ENCODE results near the gene TMPRSS6.
A peak's percentile ranks its signal among the peaks of the same experiment; 100 is the strongest.

Gene TMPRSS6

DNA sequence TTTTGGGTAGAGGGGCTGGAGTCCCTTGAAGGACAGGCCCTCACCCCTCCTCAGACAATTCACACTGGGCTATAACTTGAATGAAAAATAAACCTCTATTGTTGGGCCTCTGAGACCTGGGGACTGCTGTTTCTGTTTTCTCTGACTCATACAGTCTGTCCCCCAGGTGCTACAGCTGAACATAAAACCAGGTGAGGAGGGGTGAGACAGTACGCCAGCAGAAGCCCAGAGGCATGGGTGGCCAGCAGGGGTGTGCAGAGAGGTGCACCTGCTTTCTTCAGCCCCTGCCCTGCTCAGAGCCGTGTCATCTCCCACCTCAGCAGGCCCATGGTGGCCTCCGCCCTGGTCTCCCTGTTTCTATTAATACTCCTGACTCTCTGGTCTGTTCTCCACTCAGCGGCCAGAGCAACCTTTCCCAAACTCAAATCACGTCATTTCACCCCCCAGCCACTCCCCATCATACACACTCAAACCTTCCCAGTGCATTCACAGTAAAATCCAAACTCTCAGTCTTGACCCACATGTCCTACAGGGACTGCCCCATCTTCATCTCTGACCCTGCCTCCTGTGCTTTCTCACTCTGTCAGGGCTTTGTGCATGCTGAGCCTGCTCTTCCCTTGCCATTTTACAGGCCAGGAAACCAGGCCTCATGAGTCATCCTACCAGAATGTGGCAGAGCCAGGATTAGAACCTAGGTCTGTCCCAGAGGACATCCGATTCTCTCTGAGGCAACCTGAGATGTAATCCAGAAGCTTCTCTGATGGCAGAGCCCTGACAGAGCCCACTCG is 45.6 kb upstream of the TMPRSS6 start:
- Histone ChIP-seq H2BK15ac (replicated peaks; ENCODE audit: low read depth) (no peak overlapping the region), H3K36me3 (ENCODE audit: control insufficient read depth, insufficient read depth, low read length) (no peaks in the 10 kb centered on the region), H2BK120ac (ENCODE audit: low read depth, low read length) (no peak overlapping the region), H4K8ac (ENCODE audit: low read depth, low read length) (no peak overlapping the region), H3K4me1 (ENCODE audit: control insufficient read depth, low read depth, low read length) (no peaks in the 10 kb centered on the region), H3K56ac (ENCODE audit: low read length) (no peak overlapping the region), H3K79me2 (ENCODE audit: control insufficient read depth, insufficient read depth, low read length) (no peaks in the 10 kb centered on the region), H3K4ac (ENCODE audit: low read depth, low read length) (no peak overlapping the region), H2BK5ac (ENCODE audit: low read length) (no peak overlapping the region), H3K27ac (ENCODE audit: low read depth, low read length) (no peak overlapping the region), H3K4me2 (ENCODE audit: low read length) (no peak overlapping the region), H3K4me3 (ENCODE audit: low read length) (no peak overlapping the region), H3K27me3 (ENCODE audit: insufficient read depth, low read length, poor library complexity) (no peaks in the 10 kb centered on the region), H3K23ac (ENCODE audit: low read length) (no peak overlapping the region), H3K79me1 (ENCODE audit: low read length) (no peaks in the 10 kb centered on the region), H3K18ac (ENCODE audit: low read length) (no peak overlapping the region), H4K5ac (ENCODE audit: low read length) (no peak overlapping the region), H2AK5ac (ENCODE audit: low read length) (no peak overlapping the region), H3K9ac (ENCODE audit: low read length) (no peak overlapping the region)
- WGBS (ENCODE audit: extremely low coverage, insufficient coverage, low lambda C conversion rate): 100% methylated on average over 1 of the region's 7 CpGs
- peak; percentile 40 for DNase-seq

DNA sequence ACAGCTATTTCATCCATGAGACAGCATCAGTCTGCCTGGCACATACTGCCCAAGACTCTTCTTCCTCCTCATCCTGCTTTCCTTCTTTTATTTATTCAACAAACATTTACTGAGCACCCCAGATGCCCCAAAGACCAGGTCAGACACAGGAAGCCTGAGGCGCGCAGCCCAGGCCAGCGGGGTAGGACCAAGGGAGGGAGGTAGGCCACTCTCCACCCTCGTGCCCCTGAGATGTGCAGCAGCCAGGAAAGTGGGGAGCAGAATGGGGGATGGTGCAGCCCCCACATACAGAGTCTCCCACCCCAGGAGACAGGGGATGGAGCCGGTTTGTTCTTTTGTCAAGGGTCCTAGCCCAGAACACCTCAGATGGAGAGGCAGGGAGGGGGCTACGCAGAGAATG is 44.4 kb upstream of the TMPRSS6 start:
- Histone ChIP-seq H2BK5ac (ENCODE audit: low read length) (no peak overlapping the region), H3K27ac (ENCODE audit: low read depth, low read length) (no peak overlapping the region), H3K4me2 (ENCODE audit: low read length) (no peak overlapping the region), H3K36me3 (ENCODE audit: control insufficient read depth, insufficient read depth, low read length) (no peaks in the 10 kb centered on the region), H3K18ac (ENCODE audit: low read length) (no peak overlapping the region), H4K5ac (ENCODE audit: low read length) (no peak overlapping the region), H2AK5ac (ENCODE audit: low read length) (no peak overlapping the region), H3K27me3 (ENCODE audit: insufficient read depth, low read length, poor library complexity) (no peaks in the 10 kb centered on the region), H2BK120ac (ENCODE audit: low read depth, low read length) (no peak overlapping the region), H3K4ac (ENCODE audit: low read depth, low read length) (no peak overlapping the region), H3K9ac (ENCODE audit: low read length) (no peak overlapping the region), H3K56ac (ENCODE audit: low read length) (no peak overlapping the region), H3K4me3 (ENCODE audit: low read length) (no peak overlapping the region), H3K79me2 (ENCODE audit: control insufficient read depth, insufficient read depth, low read length) (no peaks in the 10 kb centered on the region), H2BK15ac (replicated peaks; ENCODE audit: low read depth) (no peak overlapping the region), H3K23ac (ENCODE audit: low read length) (no peak overlapping the region), H3K79me1 (ENCODE audit: low read length) (no peaks in the 10 kb centered on the region), H3K4me1 (ENCODE audit: control insufficient read depth, low read depth, low read length) (peaks cover 2% of the 10 kb centered on the region), H4K8ac (ENCODE audit: low read depth, low read length) (no peak overlapping the region)
- DNase-seq: no peak
- no CpG with 5 or more reads among the region's 6 CpGs for WGBS (ENCODE audit: extremely low coverage, insufficient coverage, low lambda C conversion rate)

DNA sequence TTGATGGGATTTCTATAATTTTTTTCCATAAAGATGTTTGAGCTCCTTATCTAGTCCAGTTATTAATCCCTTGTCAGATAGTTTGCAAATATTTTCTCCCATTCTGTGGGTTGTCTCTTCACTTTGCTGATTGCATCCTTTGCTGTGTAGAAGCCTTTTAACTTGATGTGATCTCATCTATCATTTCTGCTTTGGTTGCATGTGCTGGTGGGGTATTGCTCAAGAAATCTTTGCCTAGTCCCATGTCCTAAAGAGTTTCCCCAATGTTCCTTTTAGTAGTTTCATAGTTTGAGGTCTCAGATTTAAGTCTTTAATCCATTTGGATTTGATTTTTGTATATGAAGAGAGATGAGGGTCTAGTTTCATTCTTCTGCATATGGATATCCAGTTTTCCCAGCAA is 41.9 kb upstream of the TMPRSS6 start:
- H3K4me2 ChIP-seq (ENCODE audit: low read length): no peak overlapping the region
- no peaks in the 10 kb centered on the region for H3K79me1 ChIP-seq (ENCODE audit: low read length)
- H3K27me3 ChIP-seq (ENCODE audit: insufficient read depth, low read length, poor library complexity): no peaks in the 10 kb centered on the region
- H4K5ac ChIP-seq (ENCODE audit: low read length): no peak overlapping the region
- no peak overlapping the region for H3K4ac ChIP-seq (ENCODE audit: low read depth, low read length)
- no peak overlapping the region for H3K23ac ChIP-seq (ENCODE audit: low read length)
- H3K56ac ChIP-seq (ENCODE audit: low read length): no peak overlapping the region
- no peak overlapping the region for H3K27ac ChIP-seq (ENCODE audit: low read depth, low read length)
- H3K36me3 ChIP-seq (ENCODE audit: control insufficient read depth, insufficient read depth, low read length): no peaks in the 10 kb centered on the region
- H2AK5ac ChIP-seq (ENCODE audit: low read length): no peak overlapping the region
- no peak overlapping the region for H3K18ac ChIP-seq (ENCODE audit: low read length)
- H3K4me1 ChIP-seq (ENCODE audit: control insufficient read depth, low read depth, low read length): peaks cover 2% of the 10 kb centered on the region
- H3K4me3 ChIP-seq (ENCODE audit: low read length): no peak overlapping the region
- H2BK120ac ChIP-seq (ENCODE audit: low read depth, low read length): no peak overlapping the region
- H3K79me2 ChIP-seq (ENCODE audit: control insufficient read depth, insufficient read depth, low read length): no peaks in the 10 kb centered on the region
- no peak overlapping the region for H3K9ac ChIP-seq (ENCODE audit: low read length)
- no peak overlapping the region for H2BK15ac ChIP-seq (replicated peaks; ENCODE audit: low read depth)
- H2BK5ac ChIP-seq (ENCODE audit: low read length): no peak overlapping the region
- DNase-seq: no peak
- H4K8ac ChIP-seq (ENCODE audit: low read depth, low read length): no peak overlapping the region

DNA sequence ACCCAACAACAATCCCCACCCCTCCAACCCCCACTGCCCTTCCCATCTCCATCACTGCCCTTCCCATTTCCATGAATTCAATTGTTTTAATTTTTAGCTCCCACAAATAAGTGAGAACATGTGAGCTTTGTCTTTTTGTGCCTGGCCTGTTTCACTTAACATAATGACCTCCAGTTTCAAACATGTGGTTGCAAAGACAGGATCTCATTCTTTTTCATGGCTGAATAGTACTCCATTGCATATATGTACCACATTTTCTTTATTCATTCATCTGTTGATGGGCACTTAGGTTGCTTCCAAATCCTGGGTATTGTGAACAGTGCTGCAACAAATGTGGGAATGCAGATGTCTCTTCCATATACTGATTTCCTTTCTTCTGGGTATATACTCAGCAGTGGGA is 41.2 kb upstream of the TMPRSS6 start:
- Histone ChIP-seq H3K27me3 (ENCODE audit: insufficient read depth, low read length, poor library complexity) (no peaks in the 10 kb centered on the region), H3K79me2 (ENCODE audit: control insufficient read depth, insufficient read depth, low read length) (no peaks in the 10 kb centered on the region), H3K4me1 (ENCODE audit: control insufficient read depth, low read depth, low read length) (peaks cover 2% of the 10 kb centered on the region), H3K23ac (ENCODE audit: low read length) (no peak overlapping the region), H2BK120ac (ENCODE audit: low read depth, low read length) (no peak overlapping the region), H2AK5ac (ENCODE audit: low read length) (no peak overlapping the region), H2BK15ac (replicated peaks; ENCODE audit: low read depth) (no peak overlapping the region), H4K8ac (ENCODE audit: low read depth, low read length) (no peak overlapping the region), H3K4me3 (ENCODE audit: low read length) (no peak overlapping the region), H3K56ac (ENCODE audit: low read length) (no peak overlapping the region), H2BK5ac (ENCODE audit: low read length) (no peak overlapping the region), H3K4me2 (ENCODE audit: low read length) (no peak overlapping the region), H3K36me3 (ENCODE audit: control insufficient read depth, insufficient read depth, low read length) (no peaks in the 10 kb centered on the region), H3K79me1 (ENCODE audit: low read length) (no peaks in the 10 kb centered on the region), H3K4ac (ENCODE audit: low read depth, low read length) (no peak overlapping the region), H3K18ac (ENCODE audit: low read length) (no peak overlapping the region), H3K9ac (ENCODE audit: low read length) (no peak overlapping the region), H3K27ac (ENCODE audit: low read depth, low read length) (no peak overlapping the region), H4K5ac (ENCODE audit: low read length) (no peak overlapping the region)
- DNase-seq: no peak

DNA sequence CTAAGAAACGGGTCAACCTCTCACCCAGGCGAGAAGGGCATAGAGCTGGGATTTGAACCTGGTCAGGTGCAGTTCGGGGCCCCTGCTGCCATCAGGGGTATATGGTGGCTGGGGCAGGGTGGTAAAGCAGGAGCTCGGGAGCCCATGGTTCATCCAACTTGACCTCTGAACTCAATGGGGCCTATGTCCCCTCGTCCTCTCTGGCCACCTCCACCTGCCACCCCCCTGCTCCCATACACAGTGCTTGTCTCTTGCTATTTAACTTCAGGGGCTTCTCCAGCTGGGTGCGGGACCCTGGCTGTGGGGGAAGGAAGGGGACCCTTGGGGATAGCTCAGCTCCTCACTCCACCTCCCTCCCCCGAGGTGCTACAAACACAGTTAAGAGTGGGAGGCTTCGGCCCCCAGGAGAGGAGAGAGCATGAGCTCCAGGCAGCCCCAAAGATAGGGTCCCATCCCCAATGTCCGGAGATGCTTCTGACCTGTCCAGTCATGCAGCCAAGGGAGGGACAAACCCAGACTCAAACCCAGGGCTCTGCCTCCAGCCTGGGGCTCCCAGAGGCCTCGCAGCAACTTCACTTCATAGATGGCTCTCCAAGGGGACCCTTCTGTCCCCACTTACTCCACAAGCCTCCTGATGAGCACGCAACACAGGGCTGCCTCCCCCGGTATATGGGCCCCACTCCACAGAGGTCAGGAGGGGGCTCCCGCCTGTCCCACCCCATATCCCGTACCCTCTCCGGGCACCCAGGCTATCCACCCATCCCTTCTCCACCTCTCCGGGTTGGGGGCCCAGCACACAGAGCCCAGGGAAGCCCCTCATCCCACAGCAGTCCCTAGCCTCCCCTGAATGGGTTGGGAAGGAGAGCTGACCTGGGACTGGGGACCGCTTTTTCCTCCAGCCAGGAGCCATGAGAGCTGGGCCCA is 39.5 kb upstream of the TMPRSS6 start:
- no CpG with 5 or more reads among the region's 17 CpGs for WGBS (ENCODE audit: extremely low coverage, insufficient coverage, low lambda C conversion rate)
- no peak overlapping the region for H3K18ac ChIP-seq (ENCODE audit: low read length)
- H3K27me3 ChIP-seq (ENCODE audit: insufficient read depth, low read length, poor library complexity): no peaks in the 10 kb centered on the region
- H2BK120ac ChIP-seq (ENCODE audit: low read depth, low read length): no peak overlapping the region
- no peak overlapping the region for H4K5ac ChIP-seq (ENCODE audit: low read length)
- no peak overlapping the region for H3K4me3 ChIP-seq (ENCODE audit: low read length)
- H2BK15ac ChIP-seq (replicated peaks; ENCODE audit: low read depth): no peak overlapping the region
- H3K4me1 ChIP-seq (ENCODE audit: control insufficient read depth, low read depth, low read length): peaks cover 2% of the 10 kb centered on the region
- H3K79me1 ChIP-seq (ENCODE audit: low read length): no peaks in the 10 kb centered on the region
- no peak overlapping the region for H3K27ac ChIP-seq (ENCODE audit: low read depth, low read length)
- no peak overlapping the region for H3K4me2 ChIP-seq (ENCODE audit: low read length)
- peak overlapping the region; percentile 37 for H3K56ac ChIP-seq (ENCODE audit: low read length)
- H3K4ac ChIP-seq (ENCODE audit: low read depth, low read length): no peak overlapping the region
- no peaks in the 10 kb centered on the region for H3K79me2 ChIP-seq (ENCODE audit: control insufficient read depth, insufficient read depth, low read length)
- H3K36me3 ChIP-seq (ENCODE audit: control insufficient read depth, insufficient read depth, low read length): no peaks in the 10 kb centered on the region
- H2AK5ac ChIP-seq (ENCODE audit: low read length): no peak overlapping the region
- H3K9ac ChIP-seq (ENCODE audit: low read length): no peak overlapping the region
- no peak for DNase-seq
- H2BK5ac ChIP-seq (ENCODE audit: low read length): no peak overlapping the region
- H4K8ac ChIP-seq (ENCODE audit: low read depth, low read length): no peak overlapping the region
- H3K23ac ChIP-seq (ENCODE audit: low read length): no peak overlapping the region
